Chondrocyte (in vitro differentiated cells): ENCODE measurements around the gene KCTD1. TPM values are rescaled to one million over a fixed set of nuclear protein-coding genes. Genes with fewer than 3 reads are reported as not detected.

Source experiments
- DNase-seq: peaks from one replicate; pipeline ENCODE4 v3.0.0; 2021; ENCODE audit warnings: mixed read lengths, low spot score
- H3K27ac Mint-ChIP-seq: one replicate; pipeline ENCODE4 v1.8.0; 2021; ENCODE audit warnings: mild to moderate bottlenecking, moderate library complexity, mixed read lengths; ENCODE audit not compliant: unreplicated experiment
- H3K27me3 Mint-ChIP-seq: 2 replicates; pipeline ENCODE4 v1.8.0; 2021; ENCODE audit warnings: low read depth, mixed read lengths
- H3K36me3 Mint-ChIP-seq: 2 replicates; pipeline ENCODE4 v1.8.0; 2021; ENCODE audit warnings: low read depth, mixed read lengths
- H3K4me1 Mint-ChIP-seq: 2 replicates; pipeline ENCODE4 v1.8.0; 2021; ENCODE audit warnings: low read depth, mild to moderate bottlenecking, mixed read lengths
- H3K4me3 Mint-ChIP-seq: one replicate; pipeline ENCODE4 v1.8.0; 2021; ENCODE audit warnings: mild to moderate bottlenecking, moderate library complexity, mixed read lengths; ENCODE audit not compliant: unreplicated experiment
- H3K9me3 Mint-ChIP-seq: 2 replicates; pipeline ENCODE4 v1.8.0; 2021; ENCODE audit warnings: low read depth, mixed read lengths
- CTCF ChIP-seq: fragments of 200-600 bp; sonication (generic); IDR thresholded peaks from 2 replicates; pipeline ENCODE4 v1.5.0; 2021; ENCODE audit warnings: antibody characterized with exemption, mild to moderate bottlenecking, moderate library complexity
- total RNA-seq: library from RNA; stranded (reverse); gene quantifications from 3 replicates; pipeline ENCODE4 v1.2.1, GENCODE V29; 2021

KCTD1 gene
- total RNA-seq, 1 donor from 2014 or later = 18.1 TPM

- H3K4me3 Mint-ChIP-seq = no peak overlapping the region
- H3K4me1 Mint-ChIP-seq = peaks cover 49% of the 10 kb centered on the region
Measured at GRCh38 chr18:26544451-26544850, 3.9 kb downstream of the KCTD1 start.

GRCh38 chr18:26543373-26543772, 5.0 kb downstream of the KCTD1 start:
- H3K9me3 Mint-ChIP-seq = no peaks in the 10 kb centered on the region
- no peaks in the 10 kb centered on the region for H3K27me3 Mint-ChIP-seq
- TF ChIP-seq CTCF = no peak
- H3K4me3 Mint-ChIP-seq = no peak overlapping the region
- DNase-seq = no peak
- H3K36me3 Mint-ChIP-seq = no peaks in the 10 kb centered on the region
- peaks cover 49% of the 10 kb centered on the region for H3K4me1 Mint-ChIP-seq
- H3K27ac Mint-ChIP-seq = no peak overlapping the region

More at GRCh38 chr18:26544451-26544850, 3.9 kb downstream of the KCTD1 start:
- no peaks in the 10 kb centered on the region for H3K27me3 Mint-ChIP-seq
- H3K36me3 Mint-ChIP-seq = no peaks in the 10 kb centered on the region
- H3K9me3 Mint-ChIP-seq = no peaks in the 10 kb centered on the region
- TF ChIP-seq CTCF = no peak
- no peak overlapping the region for H3K27ac Mint-ChIP-seq
- no peak for DNase-seq

DNA sequence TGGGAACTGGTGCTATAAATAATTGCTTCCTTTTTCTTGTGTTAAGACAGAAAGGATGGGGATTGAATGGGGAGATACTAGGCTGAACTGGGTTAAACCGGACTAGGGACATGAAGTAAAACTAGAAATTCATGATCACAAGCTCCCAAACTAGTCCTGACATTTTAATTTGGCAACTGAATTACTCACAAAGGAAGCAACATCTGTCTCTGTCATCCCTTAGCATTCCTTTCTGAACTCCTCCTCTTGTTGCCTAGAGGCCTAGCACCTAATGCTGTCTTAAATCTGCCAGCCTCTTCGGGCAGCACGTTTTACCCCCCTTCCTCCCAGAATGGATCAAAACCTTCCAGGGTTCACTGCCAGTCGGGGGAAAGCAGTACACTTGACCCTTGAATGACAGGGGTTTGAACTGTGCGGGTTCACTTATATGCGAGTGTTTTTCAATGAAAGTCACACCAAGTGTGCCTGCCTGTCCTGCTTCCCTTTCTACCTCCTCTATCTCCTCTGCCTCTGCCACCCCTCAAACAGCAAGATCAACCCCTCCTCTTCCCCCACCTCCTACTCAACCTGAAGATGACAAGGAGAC, 8.2 kb downstream of the KCTD1 start:
- Mint-ChIP-seq H3K4me3 (no peak overlapping the region), H3K4me1 (peaks cover 25% of the 10 kb centered on the region), H3K9me3 (no peaks in the 10 kb centered on the region), H3K36me3 (no peaks in the 10 kb centered on the region), H3K27me3 (no peaks in the 10 kb centered on the region), H3K27ac (peak overlapping the region; percentile 9)
- DNase-seq = no peak
- no peak for TF ChIP-seq CTCF

DNA sequence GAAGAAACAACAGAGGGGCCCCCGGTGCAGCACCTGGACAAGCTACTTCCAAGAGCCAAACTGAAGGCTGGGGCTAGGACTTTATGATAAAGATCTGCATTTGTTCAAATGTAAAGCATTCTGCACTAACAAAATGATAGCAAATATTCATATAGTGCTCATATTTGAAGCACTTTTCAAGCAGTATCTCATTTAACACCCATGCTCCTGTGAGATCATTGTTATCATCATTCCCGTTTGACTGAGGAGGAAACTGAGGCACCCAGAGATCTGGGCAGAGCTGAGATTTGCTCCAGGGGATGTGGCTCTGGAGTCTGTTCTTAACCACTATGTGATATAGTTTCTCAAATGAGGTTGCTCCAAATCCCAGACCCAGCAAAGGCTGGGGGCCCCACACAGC, 9.8 kb downstream of the KCTD1 start:
- no peaks in the 10 kb centered on the region for H3K36me3 Mint-ChIP-seq
- no peak for DNase-seq
- H3K4me1 Mint-ChIP-seq = peaks cover 13% of the 10 kb centered on the region
- H3K27ac Mint-ChIP-seq = no peak overlapping the region
- H3K27me3 Mint-ChIP-seq = no peaks in the 10 kb centered on the region
- H3K4me3 Mint-ChIP-seq = no peak overlapping the region
- H3K9me3 Mint-ChIP-seq = no peaks in the 10 kb centered on the region
- no peak for TF ChIP-seq CTCF

DNA sequence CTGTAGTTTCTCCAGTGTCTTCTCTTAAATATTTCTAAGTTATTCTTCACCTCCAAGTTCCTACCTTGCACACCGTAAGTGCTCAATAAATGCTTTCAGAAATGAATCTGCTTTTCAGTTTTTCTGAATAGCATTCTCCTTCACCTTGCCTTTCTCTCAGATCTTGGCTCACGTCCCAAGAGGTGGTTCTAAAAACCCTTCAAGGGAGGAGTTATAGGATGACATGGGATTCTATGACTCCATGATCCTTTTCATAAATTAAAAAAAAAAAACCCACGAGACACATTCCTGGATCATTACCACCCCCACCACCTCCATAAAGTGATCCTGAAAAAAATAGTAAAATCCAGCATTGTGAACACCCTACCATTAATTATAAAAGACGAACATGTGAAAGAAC, 11.7 kb downstream of the KCTD1 start:
- Mint-ChIP-seq H3K27me3 (no peaks in the 10 kb centered on the region), H3K36me3 (no peaks in the 10 kb centered on the region), H3K27ac (no peak overlapping the region), H3K4me3 (no peak overlapping the region), H3K4me1 (peaks cover 6% of the 10 kb centered on the region), H3K9me3 (no peaks in the 10 kb centered on the region)
- no peak for DNase-seq
- TF ChIP-seq CTCF = no peak
